Measurements from ENCODE around the gene PLXDC2.
A peak's percentile ranks its signal among the peaks of the same experiment; 100 is the strongest.

The PLXDC2 gene

DNA sequence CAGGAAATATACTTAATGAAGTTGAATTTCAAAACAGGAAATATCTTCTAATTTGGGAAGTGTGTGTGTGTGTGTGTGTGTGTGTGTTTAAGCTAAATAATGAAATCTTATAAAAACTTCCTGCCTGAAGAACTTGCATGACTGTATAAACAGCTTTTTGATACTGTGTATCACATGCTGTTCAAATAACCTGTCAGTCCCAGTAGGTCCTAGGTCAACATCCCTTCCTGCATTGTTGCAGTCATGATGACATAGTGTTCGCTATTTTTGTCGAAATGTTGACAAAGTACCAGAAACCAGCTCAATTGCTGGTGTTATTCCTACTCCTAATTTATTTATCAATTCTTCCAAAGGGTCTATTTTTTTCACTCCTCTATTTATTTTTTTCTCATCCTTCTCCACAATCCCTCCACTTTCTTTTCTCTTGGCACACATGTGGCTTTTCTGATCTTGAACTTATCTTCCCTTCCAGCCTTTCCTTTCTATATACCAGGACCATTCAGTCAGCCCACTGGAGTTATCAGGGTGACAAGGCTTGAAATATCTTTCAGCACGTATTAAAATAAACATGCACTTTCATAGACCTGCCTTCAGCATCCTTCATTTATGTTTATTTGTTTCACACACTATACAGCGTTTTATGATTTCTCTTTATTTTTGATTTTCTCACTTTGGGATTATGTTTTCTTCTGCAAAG lies 115.8 kb downstream of the PLXDC2 start:
- peak overlapping the region; percentile 23 for H3K27ac ChIP-seq (ENCODE audit: low read depth, low read length)
- no peak overlapping the region for H3K4me3 ChIP-seq (ENCODE audit: low read depth in 1 of 2, low read length in 2 of 2)

DNA sequence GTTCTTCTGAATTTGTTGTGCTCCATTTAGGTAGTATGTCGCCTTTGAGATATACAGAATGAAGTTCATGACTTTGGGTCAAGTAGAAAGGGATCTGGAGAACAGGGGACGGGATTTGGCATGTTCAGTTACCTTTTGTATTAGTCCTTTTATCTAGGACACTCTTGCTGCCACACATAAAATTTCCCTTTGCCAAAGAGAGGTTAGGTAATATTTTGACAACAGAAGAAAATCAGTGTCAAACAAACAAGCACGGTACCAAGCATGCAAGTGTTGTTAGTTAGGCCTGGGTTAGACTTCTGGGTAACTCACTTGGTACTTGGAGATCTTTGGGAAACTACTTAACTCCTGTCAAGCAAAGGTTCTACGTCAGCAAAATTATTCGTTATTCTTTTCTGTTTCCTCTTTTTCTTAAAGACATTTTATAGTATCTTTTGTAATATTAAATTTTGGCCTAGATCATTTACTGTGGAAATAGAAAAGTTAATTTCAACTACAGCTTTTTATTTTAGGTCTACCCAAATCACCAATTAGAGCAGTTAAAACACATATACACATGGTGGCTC lies 116.7 kb downstream of the PLXDC2 start:
- Histone ChIP-seq H3K36me3 (ENCODE audit: insufficient read depth, low read length) (no peaks in the 10 kb centered on the region), H3K9ac (ENCODE audit: low read length) (no peak overlapping the region), H3K4me3 (ENCODE audit: low read depth in 1 of 2, low read length in 2 of 2) (no peak overlapping the region), H3K4me1 (ENCODE audit: insufficient read depth, low read length) (peaks cover 28% of the 10 kb centered on the region), H3K27me3 (ENCODE audit: control insufficient read depth in 1 of 2, insufficient read depth in 2 of 2, low read length in 2 of 2) (no peaks in the 10 kb centered on the region), H3K9me3 (ENCODE audit: low read length) (no peaks in the 10 kb centered on the region), H3K27ac (ENCODE audit: low read depth, low read length) (no peak overlapping the region)

More for the DNA sequence above, 115.8 kb downstream of the PLXDC2 start:
- Histone ChIP-seq H3K27me3 (ENCODE audit: control insufficient read depth in 1 of 2, insufficient read depth in 2 of 2, low read length in 2 of 2) (no peaks in the 10 kb centered on the region), H3K4me1 (ENCODE audit: insufficient read depth, low read length) (peaks cover 28% of the 10 kb centered on the region), H3K36me3 (ENCODE audit: insufficient read depth, low read length) (no peaks in the 10 kb centered on the region), H3K9ac (ENCODE audit: low read length) (no peak overlapping the region), H3K9me3 (ENCODE audit: low read length) (no peaks in the 10 kb centered on the region)

DNA sequence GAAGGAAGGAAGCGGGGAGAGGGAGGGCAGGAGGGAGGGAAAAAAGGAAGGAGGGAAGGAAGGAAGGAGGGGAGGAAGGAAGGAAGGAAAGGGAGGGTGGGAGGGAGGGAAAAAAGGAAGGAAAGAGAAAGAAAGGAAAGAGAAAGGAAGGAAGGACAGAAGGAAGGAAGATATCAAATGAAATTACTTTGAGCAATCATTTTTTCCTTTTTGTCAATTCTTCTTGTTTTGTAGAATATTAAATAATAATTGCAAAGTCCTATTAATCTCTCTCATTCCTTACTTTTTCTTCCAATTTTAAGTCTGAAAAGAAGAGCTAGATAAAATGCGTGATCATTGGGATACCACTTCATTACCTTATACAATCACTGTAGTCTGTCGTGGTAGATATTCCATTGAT lies 117.5 kb downstream of the PLXDC2 start:
- H3K36me3 ChIP-seq (ENCODE audit: insufficient read depth, low read length), result no peaks in the 10 kb centered on the region
- no peak overlapping the region for H3K27ac ChIP-seq (ENCODE audit: low read depth, low read length)
- peaks cover 28% of the 10 kb centered on the region for H3K4me1 ChIP-seq (ENCODE audit: insufficient read depth, low read length)
- no peaks in the 10 kb centered on the region for H3K9me3 ChIP-seq (ENCODE audit: low read length)
- H3K27me3 ChIP-seq (ENCODE audit: control insufficient read depth in 1 of 2, insufficient read depth in 2 of 2, low read length in 2 of 2), result no peaks in the 10 kb centered on the region
- no peak overlapping the region for H3K9ac ChIP-seq (ENCODE audit: low read length)
- no peak overlapping the region for H3K4me3 ChIP-seq (ENCODE audit: low read depth in 1 of 2, low read length in 2 of 2)

DNA sequence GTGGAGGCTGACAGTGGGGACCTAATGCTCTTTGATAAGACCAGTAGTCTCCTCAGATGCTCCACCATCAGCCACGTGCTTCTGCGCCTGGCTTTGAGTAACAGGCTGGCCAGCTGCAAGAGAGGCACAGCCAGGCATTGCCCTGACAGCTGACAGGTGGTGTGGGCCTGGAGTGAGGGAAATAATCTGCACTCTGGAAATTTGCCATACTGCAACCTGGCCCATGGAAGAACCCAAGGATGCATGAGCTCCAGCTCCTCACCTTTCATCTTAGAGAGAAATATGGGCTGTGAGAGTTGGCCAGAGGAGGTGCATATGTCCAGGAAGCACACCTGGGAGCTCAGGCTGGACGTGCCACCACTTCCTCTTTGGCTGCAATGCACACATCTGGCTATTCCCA lies 118.9 kb downstream of the PLXDC2 start:
- H3K36me3 ChIP-seq (ENCODE audit: insufficient read depth, low read length), result no peaks in the 10 kb centered on the region
- H3K9ac ChIP-seq (ENCODE audit: low read length), result no peak overlapping the region
- no peak overlapping the region for H3K27ac ChIP-seq (ENCODE audit: low read depth, low read length)
- H3K4me3 ChIP-seq (ENCODE audit: low read depth in 1 of 2, low read length in 2 of 2), result no peak overlapping the region
- H3K9me3 ChIP-seq (ENCODE audit: low read length), result no peaks in the 10 kb centered on the region
- peaks cover 17% of the 10 kb centered on the region for H3K4me1 ChIP-seq (ENCODE audit: insufficient read depth, low read length)
- no peaks in the 10 kb centered on the region for H3K27me3 ChIP-seq (ENCODE audit: control insufficient read depth in 1 of 2, insufficient read depth in 2 of 2, low read length in 2 of 2)

DNA sequence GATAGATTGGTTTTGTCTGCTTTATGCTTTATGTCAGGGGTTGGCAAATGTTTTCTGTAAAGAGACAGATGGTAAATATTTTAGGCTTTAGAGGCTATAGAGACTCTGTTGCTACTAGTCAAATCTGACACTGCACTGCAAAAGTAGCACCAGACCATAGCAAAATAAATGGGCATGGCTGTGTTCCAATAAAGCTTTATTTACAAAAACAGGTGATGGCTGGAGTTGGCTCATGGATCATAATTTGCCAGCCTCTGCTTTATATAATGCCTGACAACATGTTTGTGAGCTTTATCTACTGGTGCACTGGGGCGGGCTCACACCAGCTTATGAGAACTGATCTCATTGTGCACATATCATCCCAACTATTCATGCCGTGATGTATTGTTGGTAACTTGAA lies 120.1 kb downstream of the PLXDC2 start:
- Histone ChIP-seq H3K9ac (ENCODE audit: low read length) (no peak overlapping the region), H3K36me3 (ENCODE audit: insufficient read depth, low read length) (no peaks in the 10 kb centered on the region), H3K4me1 (ENCODE audit: insufficient read depth, low read length) (peaks cover 20% of the 10 kb centered on the region), H3K27ac (ENCODE audit: low read depth, low read length) (no peak overlapping the region), H3K27me3 (ENCODE audit: control insufficient read depth in 1 of 2, insufficient read depth in 2 of 2, low read length in 2 of 2) (no peaks in the 10 kb centered on the region), H3K4me3 (ENCODE audit: low read depth in 1 of 2, low read length in 2 of 2) (no peak overlapping the region), H3K9me3 (ENCODE audit: low read length) (no peaks in the 10 kb centered on the region)

DNA sequence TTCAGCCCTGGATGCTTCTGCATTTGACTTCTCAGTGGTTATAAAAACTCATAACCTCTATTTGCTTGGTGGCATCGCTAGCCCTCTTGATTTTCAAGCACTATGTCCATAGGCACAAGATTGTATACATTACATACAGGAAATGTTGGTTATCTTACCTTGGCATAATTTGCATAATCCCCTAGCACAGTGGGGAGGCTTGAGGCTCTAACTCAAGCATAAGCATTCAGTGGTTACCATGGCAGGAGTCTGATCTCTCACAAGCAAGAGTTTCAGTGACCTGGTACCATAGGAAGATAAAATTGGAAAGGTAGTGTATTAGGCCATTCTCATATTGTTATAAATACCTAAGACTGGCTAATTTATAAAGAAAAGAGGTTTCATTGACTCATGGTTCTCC lies 121.8 kb downstream of the PLXDC2 start:
- Histone ChIP-seq H3K36me3 (ENCODE audit: insufficient read depth, low read length) (no peaks in the 10 kb centered on the region), H3K9me3 (ENCODE audit: low read length) (no peaks in the 10 kb centered on the region), H3K27ac (ENCODE audit: low read depth, low read length) (no peak overlapping the region), H3K27me3 (ENCODE audit: control insufficient read depth in 1 of 2, insufficient read depth in 2 of 2, low read length in 2 of 2) (no peaks in the 10 kb centered on the region), H3K4me3 (ENCODE audit: low read depth in 1 of 2, low read length in 2 of 2) (no peak overlapping the region), H3K4me1 (ENCODE audit: insufficient read depth, low read length) (peaks cover 9% of the 10 kb centered on the region), H3K9ac (ENCODE audit: low read length) (no peak overlapping the region)

DNA sequence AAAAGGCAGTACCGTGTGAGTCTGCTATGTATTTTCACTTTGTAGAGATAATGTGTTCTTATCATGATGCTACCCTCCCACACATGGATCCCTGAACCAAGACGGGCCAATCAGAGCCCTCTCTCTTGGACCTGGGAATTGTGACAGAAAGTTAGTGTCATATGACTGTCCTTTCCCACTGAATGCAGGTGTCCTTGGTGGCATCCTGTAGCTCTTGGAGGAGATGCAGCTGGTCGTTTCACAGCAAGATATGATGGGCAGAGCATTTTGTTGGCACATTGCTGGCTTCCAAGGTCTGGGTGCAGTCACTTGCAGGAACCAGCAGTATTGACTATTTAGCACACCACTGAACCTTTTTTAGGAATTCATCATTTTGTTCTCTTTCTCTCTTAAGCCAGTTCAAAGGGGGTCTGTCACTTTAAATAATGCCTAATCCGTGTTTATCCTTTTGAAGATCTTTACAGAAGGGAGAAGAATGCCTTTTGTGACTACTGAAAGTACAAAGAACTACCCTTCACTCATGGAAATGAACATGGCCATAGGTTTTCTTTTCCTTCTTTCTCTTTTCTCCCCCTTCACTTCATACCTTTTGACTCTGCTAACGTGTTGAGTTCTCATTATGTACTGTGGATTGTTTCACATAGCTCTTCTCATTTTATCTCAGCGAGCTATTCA lies 125.1 kb downstream of the PLXDC2 start:
- Histone ChIP-seq H3K27ac (ENCODE audit: low read depth, low read length) (no peak overlapping the region), H3K9me3 (ENCODE audit: low read length) (no peaks in the 10 kb centered on the region), H3K27me3 (ENCODE audit: control insufficient read depth in 1 of 2, insufficient read depth in 2 of 2, low read length in 2 of 2) (no peaks in the 10 kb centered on the region), H3K4me3 (ENCODE audit: low read depth in 1 of 2, low read length in 2 of 2) (no peak overlapping the region), H3K4me1 (ENCODE audit: insufficient read depth, low read length) (peaks cover 25% of the 10 kb centered on the region), H3K36me3 (ENCODE audit: insufficient read depth, low read length) (no peaks in the 10 kb centered on the region), H3K9ac (ENCODE audit: low read length) (no peak overlapping the region)

DNA sequence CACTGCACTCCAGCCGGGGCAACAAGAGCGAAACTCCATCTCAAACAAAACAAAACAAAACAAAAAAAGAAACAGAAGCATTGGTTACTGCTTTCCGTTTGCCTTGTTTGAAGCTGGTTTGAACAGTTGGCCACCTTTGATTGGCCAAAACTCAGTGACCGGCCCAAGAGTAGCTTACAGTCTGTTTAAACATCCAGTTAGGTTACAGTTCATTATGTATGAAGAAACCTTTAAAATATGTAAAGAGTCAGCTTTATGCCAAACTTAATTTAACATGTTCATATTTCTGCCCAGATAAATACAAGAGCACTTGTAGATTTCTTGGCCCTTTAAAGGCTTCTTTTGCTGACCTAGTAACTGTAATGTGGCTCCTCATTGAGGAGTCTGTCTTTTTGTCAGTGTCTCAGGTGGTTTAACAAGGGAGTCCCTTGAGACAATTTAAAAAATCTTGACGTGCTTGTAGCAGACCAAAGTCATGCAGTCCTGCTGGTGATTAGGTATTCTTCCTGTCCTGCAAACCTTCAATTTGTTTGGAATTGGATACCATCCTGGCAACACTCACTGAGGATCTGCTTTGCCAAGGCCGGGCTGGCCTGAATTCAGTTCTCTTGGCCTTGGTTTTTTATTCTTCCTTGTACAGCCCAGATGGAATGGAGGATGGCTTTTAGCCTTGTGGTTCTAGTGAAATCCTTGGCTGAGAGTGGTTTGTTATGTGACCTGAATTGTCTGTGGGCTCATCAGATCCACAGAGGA lies 128.9 kb downstream of the PLXDC2 start:
- Histone ChIP-seq H3K27ac (ENCODE audit: low read depth, low read length) (peak overlapping the region; percentile 56), H3K36me3 (ENCODE audit: insufficient read depth, low read length) (no peaks in the 10 kb centered on the region), H3K9ac (ENCODE audit: low read length) (no peak overlapping the region), H3K4me1 (ENCODE audit: insufficient read depth, low read length) (peaks cover 34% of the 10 kb centered on the region), H3K9me3 (ENCODE audit: low read length) (no peaks in the 10 kb centered on the region), H3K4me3 (ENCODE audit: low read depth in 1 of 2, low read length in 2 of 2) (no peak overlapping the region), H3K27me3 (ENCODE audit: control insufficient read depth in 1 of 2, insufficient read depth in 2 of 2, low read length in 2 of 2) (no peaks in the 10 kb centered on the region)

DNA sequence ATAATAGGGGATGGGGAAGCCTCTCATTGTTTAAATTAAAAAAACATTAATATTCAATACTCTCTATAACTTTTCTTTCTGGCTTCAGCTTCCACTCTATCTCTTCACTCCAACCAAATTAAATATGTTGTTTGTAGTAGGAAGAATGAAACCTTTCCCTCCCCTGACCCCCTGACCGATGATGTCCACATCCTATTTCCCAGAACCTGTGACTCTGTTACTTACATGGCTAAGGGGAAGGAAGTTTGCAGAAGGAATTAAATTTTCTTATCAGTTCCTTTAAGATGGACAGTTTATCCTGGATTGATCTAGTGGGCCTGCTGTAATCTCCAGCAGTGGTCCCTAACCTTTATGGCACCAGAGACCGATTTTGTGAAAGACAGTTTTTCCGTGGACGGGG lies 130.0 kb downstream of the PLXDC2 start:
- no peak overlapping the region for H3K9ac ChIP-seq (ENCODE audit: low read length)
- no peak overlapping the region for H3K27ac ChIP-seq (ENCODE audit: low read depth, low read length)
- H3K27me3 ChIP-seq (ENCODE audit: control insufficient read depth in 1 of 2, insufficient read depth in 2 of 2, low read length in 2 of 2), result no peaks in the 10 kb centered on the region
- H3K4me3 ChIP-seq (ENCODE audit: low read depth in 1 of 2, low read length in 2 of 2), result no peak overlapping the region
- H3K9me3 ChIP-seq (ENCODE audit: low read length), result no peaks in the 10 kb centered on the region
- no peaks in the 10 kb centered on the region for H3K36me3 ChIP-seq (ENCODE audit: insufficient read depth, low read length)
- peaks cover 28% of the 10 kb centered on the region for H3K4me1 ChIP-seq (ENCODE audit: insufficient read depth, low read length)

DNA sequence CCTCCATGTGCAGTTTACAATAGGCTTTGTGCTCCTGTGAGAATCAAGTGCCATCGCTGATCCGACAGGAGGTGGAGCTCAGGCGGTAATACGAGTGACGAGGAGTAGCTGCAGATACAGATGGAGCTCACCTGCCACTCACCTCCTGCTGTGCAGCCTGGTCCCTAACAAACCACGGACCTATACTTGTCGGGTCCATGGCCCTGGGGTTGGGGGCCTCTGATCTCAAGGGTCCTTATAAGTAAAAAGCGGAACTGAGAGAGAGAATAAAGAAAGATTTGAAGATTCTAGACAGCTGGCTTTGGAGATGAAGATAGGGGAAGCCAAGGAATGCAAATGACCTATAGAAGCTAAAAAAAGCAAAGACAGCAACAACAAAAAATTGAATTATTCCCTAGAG lies 130.6 kb downstream of the PLXDC2 start:
- Histone ChIP-seq H3K36me3 (ENCODE audit: insufficient read depth, low read length) (no peaks in the 10 kb centered on the region), H3K4me1 (ENCODE audit: insufficient read depth, low read length) (peaks cover 25% of the 10 kb centered on the region), H3K9me3 (ENCODE audit: low read length) (no peaks in the 10 kb centered on the region), H3K4me3 (ENCODE audit: low read depth in 1 of 2, low read length in 2 of 2) (no peak overlapping the region), H3K27me3 (ENCODE audit: control insufficient read depth in 1 of 2, insufficient read depth in 2 of 2, low read length in 2 of 2) (no peaks in the 10 kb centered on the region), H3K27ac (ENCODE audit: low read depth, low read length) (no peak overlapping the region), H3K9ac (ENCODE audit: low read length) (no peak overlapping the region)

DNA sequence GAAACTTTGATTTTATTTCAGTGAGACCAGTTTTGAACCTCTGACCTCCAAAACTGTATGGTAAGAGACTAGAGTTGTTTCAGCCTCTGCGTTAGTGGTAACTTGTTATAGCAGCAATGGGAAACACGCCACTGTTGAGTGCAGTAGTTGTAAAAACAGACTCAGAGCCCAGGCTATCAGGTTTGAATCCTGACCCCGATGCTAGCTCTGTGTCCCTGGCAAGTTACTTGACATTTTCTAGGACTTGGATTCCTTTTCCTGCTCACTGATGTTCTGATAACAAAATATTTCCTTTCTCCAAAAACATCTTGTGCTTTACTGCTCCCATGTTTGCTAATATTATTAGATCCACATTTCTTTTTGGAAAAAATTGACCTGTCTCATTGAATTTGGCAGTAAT lies 131.0 kb downstream of the PLXDC2 start:
- H3K4me1 ChIP-seq (ENCODE audit: insufficient read depth, low read length), result peaks cover 25% of the 10 kb centered on the region
- no peaks in the 10 kb centered on the region for H3K9me3 ChIP-seq (ENCODE audit: low read length)
- no peaks in the 10 kb centered on the region for H3K36me3 ChIP-seq (ENCODE audit: insufficient read depth, low read length)
- H3K4me3 ChIP-seq (ENCODE audit: low read depth in 1 of 2, low read length in 2 of 2), result no peak overlapping the region
- H3K27ac ChIP-seq (ENCODE audit: low read depth, low read length), result no peak overlapping the region
- H3K27me3 ChIP-seq (ENCODE audit: control insufficient read depth in 1 of 2, insufficient read depth in 2 of 2, low read length in 2 of 2), result no peaks in the 10 kb centered on the region
- no peak overlapping the region for H3K9ac ChIP-seq (ENCODE audit: low read length)

Data from muscle layer of colon (tissue), 2 donors.